ENCODE results near the gene METTL21A. TPM values are rescaled to one million over a fixed set of nuclear protein-coding genes. Genes with fewer than 3 reads are reported as not detected.
"Not testable (repeated sequence)": the region's sequence is repeated elsewhere in the genome, so short reads cannot be mapped to it uniquely, and the experiment has no call there.

METTL21A gene
- total RNA-seq, 1 donor = 15.9 TPM

DNA sequence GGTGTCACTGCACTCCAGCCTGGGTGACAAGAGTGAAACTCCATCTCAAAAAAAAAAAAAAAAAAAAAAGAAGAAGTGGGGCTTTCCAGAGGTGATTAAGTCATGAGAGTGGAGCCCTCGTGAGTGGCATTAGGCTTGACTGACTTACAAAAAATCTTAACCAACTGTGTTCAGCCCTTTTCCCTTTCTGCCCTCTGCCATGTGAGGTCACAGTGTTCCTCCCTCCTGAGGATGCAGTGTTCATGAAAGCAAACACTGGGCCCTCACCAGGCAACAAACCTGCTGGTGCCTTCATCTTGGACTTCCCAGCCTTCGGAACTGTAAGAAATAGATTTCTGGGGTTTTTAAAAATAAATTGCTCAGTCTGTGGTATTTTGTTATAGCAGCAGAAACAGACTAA, 37.0 kb upstream of the METTL21A start:
- no peak overlapping the region for H3K4me3 ChIP-seq (ENCODE audit: low read depth, low read length)
- no peak for DNase-seq (ENCODE audit: low read depth)
- TF ChIP-seq, protein P1, sequence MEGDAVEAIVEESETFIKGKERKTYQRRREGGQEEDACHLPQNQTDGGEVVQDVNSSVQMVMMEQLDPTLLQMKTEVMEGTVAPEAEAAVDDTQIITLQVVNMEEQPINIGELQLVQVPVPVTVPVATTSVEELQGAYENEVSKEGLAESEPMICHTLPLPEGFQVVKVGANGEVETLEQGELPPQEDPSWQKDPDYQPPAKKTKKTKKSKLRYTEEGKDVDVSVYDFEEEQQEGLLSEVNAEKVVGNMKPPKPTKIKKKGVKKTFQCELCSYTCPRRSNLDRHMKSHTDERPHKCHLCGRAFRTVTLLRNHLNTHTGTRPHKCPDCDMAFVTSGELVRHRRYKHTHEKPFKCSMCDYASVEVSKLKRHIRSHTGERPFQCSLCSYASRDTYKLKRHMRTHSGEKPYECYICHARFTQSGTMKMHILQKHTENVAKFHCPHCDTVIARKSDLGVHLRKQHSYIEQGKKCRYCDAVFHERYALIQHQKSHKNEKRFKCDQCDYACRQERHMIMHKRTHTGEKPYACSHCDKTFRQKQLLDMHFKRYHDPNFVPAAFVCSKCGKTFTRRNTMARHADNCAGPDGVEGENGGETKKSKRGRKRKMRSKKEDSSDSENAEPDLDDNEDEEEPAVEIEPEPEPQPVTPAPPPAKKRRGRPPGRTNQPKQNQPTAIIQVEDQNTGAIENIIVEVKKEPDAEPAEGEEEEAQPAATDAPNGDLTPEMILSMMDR (IDR thresholded peaks at IDR 0.05; ENCODE audit: insufficient read depth, low read length) = no peak

DNA sequence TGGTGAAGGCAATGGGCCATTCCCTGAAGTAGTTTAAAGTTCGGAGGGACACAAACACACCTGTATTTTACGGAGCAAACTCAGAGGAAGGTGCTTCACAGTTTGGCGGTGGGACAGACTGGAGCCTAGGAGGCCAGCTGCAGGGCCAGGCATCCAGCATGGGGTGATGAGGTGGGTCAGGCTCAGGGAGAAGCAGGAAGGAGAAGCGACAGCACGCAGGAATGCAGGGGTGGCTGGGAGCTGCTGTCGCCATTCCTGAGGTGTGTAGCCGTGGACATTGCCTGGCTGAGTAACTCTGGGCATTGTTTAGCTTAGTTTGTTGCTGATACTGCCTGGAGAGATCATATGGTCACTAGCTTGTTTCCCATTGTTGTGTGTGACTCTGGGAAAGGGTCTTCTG, 35.8 kb upstream of the METTL21A start:
- TF ChIP-seq, protein P1 (IDR thresholded peaks at IDR 0.05; ENCODE audit: insufficient read depth, low read length) = no peak
- H3K4me3 ChIP-seq (ENCODE audit: low read depth, low read length) = no peak overlapping the region
- DNase-seq (ENCODE audit: low read depth) = no peak

DNA sequence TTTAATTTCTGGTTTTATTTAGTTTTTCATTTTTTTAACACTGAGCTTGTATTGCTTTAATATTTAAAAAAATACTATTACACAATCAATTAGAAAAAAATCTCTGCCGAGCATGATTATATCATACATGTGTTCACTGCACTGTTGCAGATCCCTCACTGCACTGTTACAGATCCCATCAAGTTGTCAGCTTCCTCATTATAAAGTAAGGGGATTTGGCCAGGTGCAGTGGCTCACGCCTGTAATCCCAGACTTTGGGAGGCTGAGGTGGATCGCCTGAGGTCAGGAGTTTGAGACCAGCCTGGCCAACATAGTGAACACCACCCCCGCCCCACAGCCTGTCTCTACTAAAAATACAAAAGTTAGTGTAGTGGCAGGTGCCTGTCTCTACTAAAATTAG, 33.0 kb upstream of the METTL21A start:
- no peak for DNase-seq (ENCODE audit: low read depth)
- TF ChIP-seq, protein P1 (IDR thresholded peaks at IDR 0.05; ENCODE audit: insufficient read depth, low read length) = no peak
- H3K4me3 ChIP-seq (ENCODE audit: low read depth, low read length) = no peak overlapping the region

DNA sequence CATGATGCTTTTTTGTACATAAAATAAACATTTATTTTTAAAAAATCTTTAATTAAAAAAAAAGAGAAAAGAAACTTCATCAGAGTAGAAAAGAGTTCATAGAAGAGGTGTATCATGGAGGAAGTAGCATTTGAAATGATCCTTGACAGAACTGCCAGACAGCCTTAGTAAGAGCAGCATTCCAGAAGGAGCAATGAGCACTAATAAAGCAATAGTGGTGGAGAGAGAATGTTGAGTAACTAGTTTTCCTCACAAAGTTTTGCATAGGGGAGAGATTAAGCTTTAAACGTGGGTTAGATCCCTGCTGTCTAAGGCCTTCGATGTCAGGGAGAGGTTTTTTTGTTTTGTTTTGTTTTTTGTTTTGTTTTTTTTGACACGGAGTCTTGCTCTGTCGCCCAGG, 29.8 kb upstream of the METTL21A start:
- TF ChIP-seq, protein P1 (IDR thresholded peaks at IDR 0.05; ENCODE audit: insufficient read depth, low read length) = no peak
- no peak overlapping the region for H3K4me3 ChIP-seq (ENCODE audit: low read depth, low read length)
- DNase-seq (ENCODE audit: low read depth) = no peak

DNA sequence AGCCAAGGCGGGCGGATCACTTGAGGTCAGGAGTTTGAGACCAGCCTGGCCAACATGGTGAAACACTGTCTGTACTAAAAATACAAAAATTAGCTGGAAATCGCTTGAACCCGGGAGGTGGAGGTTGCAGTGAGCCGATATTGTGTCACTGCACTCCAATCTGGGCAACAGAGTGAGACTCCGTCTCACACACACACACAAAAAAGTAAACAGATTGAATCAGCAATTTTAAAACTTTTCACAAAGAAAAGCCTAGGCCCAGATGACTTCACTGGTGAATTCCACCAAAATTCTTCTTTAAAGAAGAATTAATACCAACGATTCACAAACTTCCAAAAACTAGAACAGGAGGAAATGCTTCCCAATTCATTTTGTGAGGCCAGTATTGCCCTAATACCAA, 21.4 kb upstream of the METTL21A start:
- H3K4me3 ChIP-seq (ENCODE audit: low read depth, low read length); DNase-seq (ENCODE audit: low read depth): not testable (repeated sequence)

DNA sequence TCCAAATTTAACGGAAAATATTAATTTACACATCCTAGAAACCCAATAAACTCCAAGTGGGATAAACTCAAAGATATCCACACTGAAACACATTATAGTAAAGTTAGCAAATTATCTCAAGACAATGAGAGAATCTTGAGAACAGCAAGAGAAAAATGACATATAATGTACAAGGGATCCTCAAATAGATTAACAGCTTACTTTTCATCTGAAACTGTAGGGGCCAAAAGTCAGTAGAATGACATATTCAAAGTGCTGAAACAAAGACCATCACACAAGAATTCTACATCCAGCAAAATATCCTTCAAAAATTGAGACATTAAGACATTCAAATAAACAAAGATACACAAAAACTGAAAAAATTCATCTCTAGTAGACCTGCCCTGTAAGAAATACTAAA, 18.7 kb upstream of the METTL21A start:
- H3K4me3 ChIP-seq (ENCODE audit: low read depth, low read length) = no peak overlapping the region
- no peak for DNase-seq (ENCODE audit: low read depth)
- TF ChIP-seq, protein P1 (IDR thresholded peaks at IDR 0.05; ENCODE audit: insufficient read depth, low read length) = no peak

DNA sequence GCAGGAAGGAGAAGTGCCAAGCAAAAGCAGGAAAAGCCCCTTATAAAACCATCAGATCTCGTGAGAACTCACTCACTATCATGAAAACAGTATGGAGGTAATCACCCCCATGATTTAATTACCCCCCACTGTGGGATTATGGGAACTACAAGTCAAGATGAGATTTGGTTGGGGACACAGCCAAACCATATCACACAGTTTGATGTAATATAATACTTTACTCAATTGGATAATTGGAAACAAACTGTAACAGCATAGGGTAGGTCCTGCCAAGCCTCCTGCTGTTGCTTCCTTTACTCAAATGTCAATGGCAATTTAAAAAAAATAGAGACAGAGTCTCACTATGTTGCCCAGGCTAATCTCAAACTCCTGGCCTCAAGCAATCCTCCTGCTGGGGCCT, 15.5 kb upstream of the METTL21A start:
- no peak overlapping the region for H3K4me3 ChIP-seq (ENCODE audit: low read depth, low read length)
- TF ChIP-seq, protein P1 (IDR thresholded peaks at IDR 0.05; ENCODE audit: insufficient read depth, low read length) = no peak
- DNase-seq (ENCODE audit: low read depth) = no peak
